ENCODE measurements around the gene NPIPA1. TPM values are rescaled to one million over a fixed set of nuclear protein-coding genes. Genes with fewer than 3 reads are reported as not detected.

NPIPA1 gene
- total and polyA plus RNA-seq, 2 of the 13 experiments (the other 11 are each of a cell fraction or from before 2014, with no cell fraction given): 75.9 to 183 TPM

DNA sequence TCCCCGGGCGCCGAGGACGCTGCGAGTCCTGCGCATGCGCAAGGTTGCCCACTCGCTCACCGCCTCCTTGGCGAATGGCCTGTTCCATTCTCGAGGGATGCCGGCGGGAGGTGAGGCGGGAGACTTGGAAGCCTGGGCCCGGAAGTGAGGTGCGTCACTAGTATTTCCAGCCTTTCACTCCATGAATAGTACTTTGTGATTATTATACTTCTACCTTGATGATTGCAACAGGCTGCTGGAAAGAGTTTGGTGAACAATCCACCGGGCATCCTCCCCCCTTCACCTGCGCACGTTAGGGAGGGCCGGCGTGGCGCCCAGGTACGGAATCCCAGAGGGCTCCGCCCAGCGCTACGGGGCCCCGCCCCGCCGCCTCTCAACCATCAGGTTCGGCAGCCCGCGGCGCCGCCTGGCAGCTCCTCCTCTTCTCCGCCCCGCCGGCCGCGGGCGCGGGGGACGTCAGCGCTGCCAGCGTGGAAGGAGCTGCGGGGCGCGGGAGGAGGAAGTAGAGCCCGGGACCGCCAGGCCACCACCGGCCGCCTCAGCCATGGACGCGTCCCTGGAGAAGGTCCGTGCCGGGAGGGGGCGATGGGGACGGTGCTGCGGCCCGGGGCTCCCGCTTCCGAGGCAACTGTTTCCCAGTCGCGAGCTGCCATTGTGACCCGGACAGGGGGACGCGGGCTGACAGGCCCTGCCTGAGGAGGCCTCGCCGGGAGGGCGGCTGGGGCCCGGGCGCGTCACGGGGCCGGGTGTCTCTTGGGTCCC lies 37.6 kb downstream of the NPIPA1 start, which contains the start of gene PDXDC1 (continued):
- TF ChIP-seq, protein P1, sequence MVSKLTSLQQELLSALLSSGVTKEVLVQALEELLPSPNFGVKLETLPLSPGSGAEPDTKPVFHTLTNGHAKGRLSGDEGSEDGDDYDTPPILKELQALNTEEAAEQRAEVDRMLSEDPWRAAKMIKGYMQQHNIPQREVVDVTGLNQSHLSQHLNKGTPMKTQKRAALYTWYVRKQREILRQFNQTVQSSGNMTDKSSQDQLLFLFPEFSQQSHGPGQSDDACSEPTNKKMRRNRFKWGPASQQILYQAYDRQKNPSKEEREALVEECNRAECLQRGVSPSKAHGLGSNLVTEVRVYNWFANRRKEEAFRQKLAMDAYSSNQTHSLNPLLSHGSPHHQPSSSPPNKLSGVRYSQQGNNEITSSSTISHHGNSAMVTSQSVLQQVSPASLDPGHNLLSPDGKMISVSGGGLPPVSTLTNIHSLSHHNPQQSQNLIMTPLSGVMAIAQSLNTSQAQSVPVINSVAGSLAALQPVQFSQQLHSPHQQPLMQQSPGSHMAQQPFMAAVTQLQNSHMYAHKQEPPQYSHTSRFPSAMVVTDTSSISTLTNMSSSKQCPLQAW (CRISPR knock-in tag; IDR thresholded peaks at IDR 0.05): peak; percentile 87
- TF ChIP-seq AHR (CRISPR knock-in tag; IDR thresholded peaks at IDR 0.05): peak; percentile 69
- TF ChIP-seq, protein P2, sequence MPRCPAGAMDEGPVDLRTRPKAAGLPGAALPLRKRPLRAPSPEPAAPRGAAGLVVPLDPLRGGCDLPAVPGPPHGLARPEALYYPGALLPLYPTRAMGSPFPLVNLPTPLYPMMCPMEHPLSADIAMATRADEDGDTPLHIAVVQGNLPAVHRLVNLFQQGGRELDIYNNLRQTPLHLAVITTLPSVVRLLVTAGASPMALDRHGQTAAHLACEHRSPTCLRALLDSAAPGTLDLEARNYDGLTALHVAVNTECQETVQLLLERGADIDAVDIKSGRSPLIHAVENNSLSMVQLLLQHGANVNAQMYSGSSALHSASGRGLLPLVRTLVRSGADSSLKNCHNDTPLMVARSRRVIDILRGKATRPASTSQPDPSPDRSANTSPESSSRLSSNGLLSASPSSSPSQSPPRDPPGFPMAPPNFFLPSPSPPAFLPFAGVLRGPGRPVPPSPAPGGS (CRISPR knock-in tag; IDR thresholded peaks at IDR 0.05): peak; percentile 89; the same call in 1 of the 2 replicates
- 0 out of 2 replicates have a peak, but pooled peaks have one; percentile 3 for TF ChIP-seq ZBTB7B (CRISPR knock-in tag; IDR thresholded peaks at IDR 0.05)
- TF ChIP-seq ZBTB20 (CRISPR knock-in tag; IDR thresholded peaks at IDR 0.05; ENCODE audit: borderline replicate concordance, low read depth): 0 out of 2 replicates have a peak, but pooled peaks have one; percentile 32
- TF ChIP-seq, protein P3, sequence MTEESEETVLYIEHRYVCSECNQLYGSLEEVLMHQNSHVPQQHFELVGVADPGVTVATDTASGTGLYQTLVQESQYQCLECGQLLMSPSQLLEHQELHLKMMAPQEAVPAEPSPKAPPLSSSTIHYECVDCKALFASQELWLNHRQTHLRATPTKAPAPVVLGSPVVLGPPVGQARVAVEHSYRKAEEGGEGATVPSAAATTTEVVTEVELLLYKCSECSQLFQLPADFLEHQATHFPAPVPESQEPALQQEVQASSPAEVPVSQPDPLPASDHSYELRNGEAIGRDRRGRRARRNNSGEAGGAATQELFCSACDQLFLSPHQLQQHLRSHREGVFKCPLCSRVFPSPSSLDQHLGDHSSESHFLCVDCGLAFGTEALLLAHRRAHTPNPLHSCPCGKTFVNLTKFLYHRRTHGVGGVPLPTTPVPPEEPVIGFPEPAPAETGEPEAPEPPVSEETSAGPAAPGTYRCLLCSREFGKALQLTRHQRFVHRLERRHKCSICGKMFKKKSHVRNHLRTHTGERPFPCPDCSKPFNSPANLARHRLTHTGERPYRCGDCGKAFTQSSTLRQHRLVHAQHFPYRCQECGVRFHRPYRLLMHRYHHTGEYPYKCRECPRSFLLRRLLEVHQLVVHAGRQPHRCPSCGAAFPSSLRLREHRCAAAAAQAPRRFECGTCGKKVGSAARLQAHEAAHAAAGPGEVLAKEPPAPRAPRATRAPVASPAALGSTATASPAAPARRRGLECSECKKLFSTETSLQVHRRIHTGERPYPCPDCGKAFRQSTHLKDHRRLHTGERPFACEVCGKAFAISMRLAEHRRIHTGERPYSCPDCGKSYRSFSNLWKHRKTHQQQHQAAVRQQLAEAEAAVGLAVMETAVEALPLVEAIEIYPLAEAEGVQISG (CRISPR knock-in tag; IDR thresholded peaks at IDR 0.05): peak; percentile 88
- TF ChIP-seq, protein P4, sequence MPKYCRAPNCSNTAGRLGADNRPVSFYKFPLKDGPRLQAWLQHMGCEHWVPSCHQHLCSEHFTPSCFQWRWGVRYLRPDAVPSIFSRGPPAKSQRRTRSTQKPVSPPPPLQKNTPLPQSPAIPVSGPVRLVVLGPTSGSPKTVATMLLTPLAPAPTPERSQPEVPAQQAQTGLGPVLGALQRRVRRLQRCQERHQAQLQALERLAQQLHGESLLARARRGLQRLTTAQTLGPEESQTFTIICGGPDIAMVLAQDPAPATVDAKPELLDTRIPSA (CRISPR knock-in tag; IDR thresholded peaks at IDR 0.05; ENCODE audit: borderline replicate concordance): peak; percentile 71
- TF ChIP-seq, protein P5, sequence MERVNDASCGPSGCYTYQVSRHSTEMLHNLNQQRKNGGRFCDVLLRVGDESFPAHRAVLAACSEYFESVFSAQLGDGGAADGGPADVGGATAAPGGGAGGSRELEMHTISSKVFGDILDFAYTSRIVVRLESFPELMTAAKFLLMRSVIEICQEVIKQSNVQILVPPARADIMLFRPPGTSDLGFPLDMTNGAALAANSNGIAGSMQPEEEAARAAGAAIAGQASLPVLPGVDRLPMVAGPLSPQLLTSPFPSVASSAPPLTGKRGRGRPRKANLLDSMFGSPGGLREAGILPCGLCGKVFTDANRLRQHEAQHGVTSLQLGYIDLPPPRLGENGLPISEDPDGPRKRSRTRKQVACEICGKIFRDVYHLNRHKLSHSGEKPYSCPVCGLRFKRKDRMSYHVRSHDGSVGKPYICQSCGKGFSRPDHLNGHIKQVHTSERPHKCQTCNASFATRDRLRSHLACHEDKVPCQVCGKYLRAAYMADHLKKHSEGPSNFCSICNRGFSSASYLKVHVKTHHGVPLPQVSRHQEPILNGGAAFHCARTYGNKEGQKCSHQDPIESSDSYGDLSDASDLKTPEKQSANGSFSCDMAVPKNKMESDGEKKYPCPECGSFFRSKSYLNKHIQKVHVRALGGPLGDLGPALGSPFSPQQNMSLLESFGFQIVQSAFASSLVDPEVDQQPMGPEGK (CRISPR knock-in tag; IDR thresholded peaks at IDR 0.05): peak; percentile 10; the same call in 1 of the 2 replicates
- TF ChIP-seq BCL6 (CRISPR knock-in tag; IDR thresholded peaks at IDR 0.05): peak; percentile 31; the same call in 1 of the 2 replicates
- TF ChIP-seq, protein P6, sequence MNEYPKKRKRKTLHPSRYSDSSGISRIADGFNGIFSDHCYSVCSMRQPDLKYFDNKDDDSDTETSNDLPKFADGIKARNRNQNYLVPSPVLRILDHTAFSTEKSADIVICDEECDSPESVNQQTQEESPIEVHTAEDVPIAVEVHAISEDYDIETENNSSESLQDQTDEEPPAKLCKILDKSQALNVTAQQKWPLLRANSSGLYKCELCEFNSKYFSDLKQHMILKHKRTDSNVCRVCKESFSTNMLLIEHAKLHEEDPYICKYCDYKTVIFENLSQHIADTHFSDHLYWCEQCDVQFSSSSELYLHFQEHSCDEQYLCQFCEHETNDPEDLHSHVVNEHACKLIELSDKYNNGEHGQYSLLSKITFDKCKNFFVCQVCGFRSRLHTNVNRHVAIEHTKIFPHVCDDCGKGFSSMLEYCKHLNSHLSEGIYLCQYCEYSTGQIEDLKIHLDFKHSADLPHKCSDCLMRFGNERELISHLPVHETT (CRISPR knock-in tag; conservative IDR thresholded peaks at IDR 0.05): peak; percentile 77; the same call in 1 of the 2 replicates
- TF ChIP-seq TBX2 (CRISPR knock-in tag; IDR thresholded peaks at IDR 0.05; ENCODE audit: borderline replicate concordance): peak; percentile 72; the same call in 1 of the 2 replicates
- TF ChIP-seq, protein P7, sequence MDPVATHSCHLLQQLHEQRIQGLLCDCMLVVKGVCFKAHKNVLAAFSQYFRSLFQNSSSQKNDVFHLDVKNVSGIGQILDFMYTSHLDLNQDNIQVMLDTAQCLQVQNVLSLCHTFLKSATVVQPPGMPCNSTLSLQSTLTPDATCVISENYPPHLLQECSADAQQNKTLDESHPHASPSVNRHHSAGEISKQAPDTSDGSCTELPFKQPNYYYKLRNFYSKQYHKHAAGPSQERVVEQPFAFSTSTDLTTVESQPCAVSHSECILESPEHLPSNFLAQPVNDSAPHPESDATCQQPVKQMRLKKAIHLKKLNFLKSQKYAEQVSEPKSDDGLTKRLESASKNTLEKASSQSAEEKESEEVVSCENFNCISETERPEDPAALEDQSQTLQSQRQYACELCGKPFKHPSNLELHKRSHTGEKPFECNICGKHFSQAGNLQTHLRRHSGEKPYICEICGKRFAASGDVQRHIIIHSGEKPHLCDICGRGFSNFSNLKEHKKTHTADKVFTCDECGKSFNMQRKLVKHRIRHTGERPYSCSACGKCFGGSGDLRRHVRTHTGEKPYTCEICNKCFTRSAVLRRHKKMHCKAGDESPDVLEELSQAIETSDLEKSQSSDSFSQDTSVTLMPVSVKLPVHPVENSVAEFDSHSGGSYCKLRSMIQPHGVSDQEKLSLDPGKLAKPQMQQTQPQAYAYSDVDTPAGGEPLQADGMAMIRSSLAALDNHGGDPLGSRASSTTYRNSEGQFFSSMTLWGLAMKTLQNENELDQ (CRISPR knock-in tag; IDR thresholded peaks at IDR 0.05; ENCODE audit: borderline replicate concordance): 0 out of 2 replicates have a peak, but pooled peaks have one; percentile 88
- peak; percentile 75 for TF ChIP-seq MXD4 (CRISPR knock-in tag; IDR thresholded peaks at IDR 0.05)
- peak; percentile 98 for TF ChIP-seq ZNF547 (CRISPR knock-in tag; IDR thresholded peaks at IDR 0.05)
- peak; percentile 85 for TF ChIP-seq GABPB1 (CRISPR knock-in tag; IDR thresholded peaks at IDR 0.05)
